Activated T-cell treated with anti-CD3 and anti-CD28 coated beads for 4 hours (primary cell): Measurements from ENCODE around the gene DACH1.
"Not testable (repeated sequence)": the region's sequence is repeated elsewhere in the genome, so short reads cannot be mapped to it uniquely, and the experiment has no call there.

Experiments used
- DNase-seq: peaks from one replicate; pipeline ENCODE4 v3.0.0-alpha.2; 2020

The DACH1 gene

GRCh38 chr13:71828117-71828516 is 38.9 kb downstream of the DACH1 start:
- no peak for DNase-seq

GRCh38 chr13:71827241-71827640 is 39.8 kb downstream of the DACH1 start:
- DNase-seq: no peak

GRCh38 chr13:71820699-71821098 is 46.3 kb downstream of the DACH1 start:
- no peak for DNase-seq

GRCh38 chr13:71817335-71817734 is 49.7 kb downstream of the DACH1 start:
- no peak for DNase-seq

GRCh38 chr13:71814806-71815360 is 52.1 kb downstream of the DACH1 start:
- no peak for DNase-seq

- DNase-seq: no peak
Observed at GRCh38 chr13:71813187-71813586, 53.8 kb downstream of the DACH1 start.

GRCh38 chr13:71811344-71811743 is 55.7 kb downstream of the DACH1 start:
- DNase-seq: no peak

- DNase-seq: no peak
Observed at GRCh38 chr13:71808708-71809107, 58.3 kb downstream of the DACH1 start.

- no peak for DNase-seq
Observed at GRCh38 chr13:71806886-71807285, 60.1 kb downstream of the DACH1 start.

GRCh38 chr13:71803066-71803465 is 63.9 kb downstream of the DACH1 start:
- DNase-seq: no peak

- no peak for DNase-seq
Observed at GRCh38 chr13:71801781-71802180, 65.2 kb downstream of the DACH1 start.

GRCh38 chr13:71801165-71801760 is 65.7 kb downstream of the DACH1 start:
- DNase-seq: no peak

GRCh38 chr13:71799324-71799723 is 67.7 kb downstream of the DACH1 start:
- DNase-seq: no peak

GRCh38 chr13:71798707-71799106 is 68.3 kb downstream of the DACH1 start:
- DNase-seq: no peak

- DNase-seq: no peak
Observed at GRCh38 chr13:71797517-71797916, 69.5 kb downstream of the DACH1 start.

- no peak for DNase-seq
Observed at GRCh38 chr13:71789693-71790329, 77.2 kb downstream of the DACH1 start.

- no peak for DNase-seq
Observed at GRCh38 chr13:71789037-71789436, 78.0 kb downstream of the DACH1 start.

- DNase-seq: no peak
Observed at GRCh38 chr13:71787414-71787813, 79.6 kb downstream of the DACH1 start.

- DNase-seq: no peak
Observed at GRCh38 chr13:71786875-71787274, 80.1 kb downstream of the DACH1 start.

- DNase-seq: no peak
Observed at GRCh38 chr13:71785361-71785760, 81.6 kb downstream of the DACH1 start.

GRCh38 chr13:71780546-71780945 is 86.5 kb downstream of the DACH1 start:
- no peak for DNase-seq

GRCh38 chr13:71778998-71779397 is 88.0 kb downstream of the DACH1 start:
- DNase-seq: not testable (repeated sequence)

GRCh38 chr13:71775966-71776365 is 91.0 kb downstream of the DACH1 start:
- DNase-seq: no peak

- DNase-seq: no peak
Observed at GRCh38 chr13:71774863-71775262, 92.1 kb downstream of the DACH1 start.

GRCh38 chr13:71773531-71773930 is 93.5 kb downstream of the DACH1 start:
- DNase-seq: no peak
